Fibroblast of skin of left quadriceps (primary cell): ENCODE data around the gene ABCC8.

Experiments used
- DNase-seq, 2 experiments: peaks; one replicate each; pipeline ENCODE4 v3.0.0-alpha.2; 2013; ENCODE audit warnings: low read depth in 2 of 2

ABCC8 gene

GRCh38 chr11:17351172-17351509, 125.5 kb downstream of the ABCC8 start:
- DNase-seq = no peak

GRCh38 chr11:17350455-17351171, 126.0 kb downstream of the ABCC8 start:
- no peak for DNase-seq

- no peak for DNase-seq
Measured at GRCh38 chr11:17347676-17348075, 129.0 kb downstream of the ABCC8 start.

GRCh38 chr11:17343907-17344306, 132.7 kb downstream of the ABCC8 start:
- DNase-seq = peak; percentile 50 to 61

GRCh38 chr11:17343257-17343656, 133.4 kb downstream of the ABCC8 start:
- no peak for DNase-seq
